Measurements from ENCODE around the gene LGALS9. TPM values are rescaled to one million over a fixed set of nuclear protein-coding genes. Genes with fewer than 3 reads are reported as not detected.

LGALS9 gene
- total and polyA plus RNA-seq, 7 donors, result 4.3 to 11.7 (median 10.3) TPM

DNA sequence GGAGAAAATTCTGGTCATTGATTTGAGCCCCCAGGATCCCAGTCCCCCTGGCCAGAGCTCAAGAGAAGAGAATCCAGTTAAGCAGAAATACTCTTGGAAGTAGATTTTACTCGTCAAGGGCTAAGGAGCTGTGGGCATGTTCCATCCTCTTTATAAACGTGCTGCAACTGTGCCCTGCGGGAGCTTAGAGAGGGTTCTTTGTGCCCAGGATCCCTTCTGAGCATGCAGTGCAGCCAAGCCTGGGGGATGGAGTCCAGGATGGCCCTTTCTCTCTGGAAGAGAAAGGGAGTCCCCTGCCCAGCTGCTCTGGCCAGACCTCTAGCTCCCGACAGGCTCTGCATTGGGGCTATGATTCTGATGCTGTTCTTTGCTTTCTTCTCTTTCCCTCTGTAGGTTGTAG lies 9.5 kb upstream of the LGALS9 start:
- Histone ChIP-seq H3K27me3 (ENCODE audit: insufficient read depth in 3 of 3, low read length in 2 of 3) (no peaks in the 10 kb centered on the region), H3K27ac (no peak overlapping the region), H3K36me3 (ENCODE audit: insufficient read depth in 1 of 2, low read depth in 1 of 2) (peaks cover 0 to 77% of the 10 kb centered on the region in 2 donors), H3K9me3 (no peaks in the 10 kb centered on the region), H3K4me1 (peaks cover 18% of the 10 kb centered on the region), H3K4me3 (no peak overlapping the region)
- TF ChIP-seq CTCF (IDR thresholded peaks at IDR 0.05), result no peak
- no peak for ATAC-seq
- 60 to 89% (median 61%) methylated on average over 4 of the region's 4 CpGs for WGBS, 3 donors
- no peak for DNase-seq
- intact Hi-C loops (cut with DNase I), result no loop called here

DNA sequence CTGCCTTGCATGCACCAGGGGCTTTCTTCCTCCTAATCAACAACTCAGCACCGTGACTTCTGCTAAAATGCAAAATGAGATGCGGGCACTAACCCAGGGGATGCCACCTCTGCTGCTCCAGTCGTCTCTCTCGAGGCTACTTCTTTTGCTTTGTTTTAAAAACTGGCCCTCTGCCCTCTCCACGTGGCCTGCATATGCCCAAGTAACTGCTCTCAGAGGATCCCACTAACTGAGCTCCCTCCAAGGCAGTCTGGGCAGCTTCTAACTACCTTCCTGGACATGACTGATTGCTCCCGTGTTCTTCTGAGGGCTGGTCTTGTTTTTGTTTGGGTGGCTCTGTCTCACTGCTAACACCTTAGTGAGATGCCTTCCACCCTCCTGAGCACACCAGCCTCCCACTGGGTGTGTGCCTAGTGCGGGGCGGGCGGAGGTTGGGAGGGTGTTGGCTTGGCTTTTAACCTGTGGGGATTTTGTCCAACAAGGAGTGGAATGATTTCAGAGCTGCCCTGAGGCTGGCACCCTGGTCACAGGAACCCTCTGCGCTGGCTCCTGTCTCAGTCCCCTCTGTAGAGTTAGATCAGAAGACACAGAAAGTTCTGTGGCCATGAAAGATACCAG lies 8.9 kb upstream of the LGALS9 start:
- DNase-seq (no peak), ATAC-seq (no peak)
- H3K9me3 ChIP-seq, result no peaks in the 10 kb centered on the region
- intact Hi-C loops (cut with DNase I), result no loop called here
- no peak overlapping the region for H3K27ac ChIP-seq
- H3K27me3 ChIP-seq (ENCODE audit: insufficient read depth in 3 of 3, low read length in 2 of 3), result no peaks in the 10 kb centered on the region
- H3K4me3 ChIP-seq, result no peak overlapping the region
- peaks cover 18% of the 10 kb centered on the region for H3K4me1 ChIP-seq
- WGBS, 3 donors, result 59 to 77% (median 64%) methylated on average over 10 of the region's 10 CpGs
- H3K36me3 ChIP-seq (ENCODE audit: insufficient read depth in 1 of 2, low read depth in 1 of 2), result peaks cover 0 to 72% of the 10 kb centered on the region in 2 donors
- TF ChIP-seq CTCF (IDR thresholded peaks at IDR 0.05), result no peak

DNA sequence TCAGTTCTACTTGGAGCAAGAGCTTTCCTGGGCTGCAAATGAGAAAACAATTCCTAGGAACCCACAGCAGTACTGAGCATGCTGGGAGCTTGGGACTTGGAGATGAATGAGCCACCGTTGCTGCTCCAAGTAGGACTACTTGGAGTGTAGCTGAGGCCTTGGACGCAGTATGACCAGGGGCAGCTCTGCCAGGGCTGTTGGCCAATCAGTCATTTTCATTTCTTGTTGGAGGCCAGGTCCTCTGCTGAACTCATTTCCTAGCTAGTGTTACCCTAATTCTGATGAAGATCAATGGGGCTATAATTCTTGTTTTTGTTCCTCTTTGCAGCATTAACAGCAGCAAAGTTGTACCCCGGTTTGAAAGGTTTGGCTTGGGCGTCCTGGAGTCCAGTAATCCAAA lies 8.0 kb upstream of the LGALS9 start:
- ATAC-seq, result peak in 3 of 4 donors; percentile 34 to 79 (median 58)
- Histone ChIP-seq H3K4me3 (no peak overlapping the region), H3K27ac (no peak overlapping the region), H3K4me1 (peaks cover 18% of the 10 kb centered on the region), H3K9me3 (no peaks in the 10 kb centered on the region), H3K27me3 (ENCODE audit: insufficient read depth in 3 of 3, low read length in 2 of 3) (no peaks in the 10 kb centered on the region), H3K36me3 (ENCODE audit: insufficient read depth in 1 of 2, low read depth in 1 of 2) (peaks cover 0 to 63% of the 10 kb centered on the region in 2 donors)
- intact Hi-C loops (cut with DNase I), result no loop called here
- peak; percentile 42 to 73 for DNase-seq
- WGBS, 3 donors, result 31 to 55% (median 35%) methylated on average over 4 of the region's 4 CpGs
- TF ChIP-seq CTCF (IDR thresholded peaks at IDR 0.05), result no peak

- no peak for DNase-seq
- Histone ChIP-seq H3K27me3 (ENCODE audit: insufficient read depth in 3 of 3, low read length in 2 of 3) (no peaks in the 10 kb centered on the region), H3K4me1 (peaks cover 18% of the 10 kb centered on the region), H3K36me3 (ENCODE audit: insufficient read depth in 1 of 2, low read depth in 1 of 2) (peaks cover 0 to 56% of the 10 kb centered on the region in 2 donors), H3K9me3 (no peaks in the 10 kb centered on the region), H3K27ac (peak overlapping the region; percentile 33), H3K4me3 (no peak overlapping the region)
- 17 to 45% (median 21%) methylated on average over 6 of the region's 6 CpGs for WGBS, 3 donors
- ATAC-seq, result peak in 3 of 4 donors; percentile 46 to 67 (median 57)
- no peak for TF ChIP-seq CTCF (IDR thresholded peaks at IDR 0.05)
- intact Hi-C loops (cut with DNase I), result no loop called here
Observed at GRCh38 chr17:27623614-27624013, 7.4 kb upstream of the LGALS9 start.

DNA sequence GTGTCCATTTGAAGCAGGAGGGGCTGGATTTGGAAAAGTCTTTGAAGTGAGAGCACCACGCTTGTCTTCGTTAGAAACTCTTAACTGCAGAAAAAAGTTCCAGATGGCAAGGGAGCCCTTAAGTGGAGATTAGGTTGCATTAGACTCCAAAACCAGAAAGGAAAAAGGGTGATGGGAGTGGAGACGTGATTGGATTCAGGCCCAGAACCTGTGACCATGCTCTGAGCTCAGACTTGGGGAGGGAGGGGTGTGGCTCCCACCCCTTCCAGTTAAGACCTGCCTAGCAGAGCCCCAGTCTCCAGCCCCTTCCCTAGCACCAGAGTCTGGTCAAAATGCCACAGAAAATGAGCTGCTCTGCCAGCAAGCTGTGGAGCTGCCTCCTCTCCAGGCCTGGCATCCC lies 6.4 kb upstream of the LGALS9 start:
- Histone ChIP-seq H3K27ac (no peak overlapping the region), H3K4me3 (no peak overlapping the region), H3K9me3 (no peaks in the 10 kb centered on the region), H3K36me3 (ENCODE audit: insufficient read depth in 1 of 2, low read depth in 1 of 2) (peaks cover 0 to 47% of the 10 kb centered on the region in 2 donors), H3K27me3 (ENCODE audit: insufficient read depth in 3 of 3, low read length in 2 of 3) (no peaks in the 10 kb centered on the region), H3K4me1 (peaks cover 18% of the 10 kb centered on the region)
- ATAC-seq (no peak), DNase-seq (no peak)
- WGBS, 3 donors, result 78 to 92% (median 79%) methylated on average over 3 of the region's 3 CpGs
- TF ChIP-seq CTCF (IDR thresholded peaks at IDR 0.05), result no peak
- intact Hi-C loops (cut with DNase I), result no loop called here

Data from psoas muscle (tissue), 8 donors.